Heart left ventricle (tissue), 16 donors: Measurements from ENCODE around the gene SLC39A9. TPM values are rescaled to one million over a fixed set of nuclear protein-coding genes. Genes with fewer than 3 reads are reported as not detected.
"Not testable (repeated sequence)": the region's sequence is repeated elsewhere in the genome, so short reads cannot be mapped to it uniquely, and the experiment has no call there.

Experiments
- ATAC-seq, 4 donors: fragments of 200-7000 bp; cut with Tn5 transposase; one replicate each; pipeline ENCODE4 v1.9.1; 2020 to 2022; ENCODE audit warnings: moderate library complexity in 4 of 4, mild to moderate bottlenecking in 3 of 4, moderate number of reproducible peaks in 1 of 4
- DNase-seq, 5 donors: peaks; one replicate each; pipeline ENCODE4 v3.0.0-alpha.2; 2020
- H3K27ac ChIP-seq, 12 donors: fragments of 200-600 bp; sonication (generic) in 4 of 12; one replicate each; pipeline versions ENCODE4 v1.5.0 to v1.8.0; 2016 to 2022; ENCODE audit warnings: mild to moderate bottlenecking in 2 of 12
- H3K27me3 ChIP-seq, 9 donors: fragments of 200-600 bp; sonication (generic) in 2 of 9; one replicate each; pipeline versions ENCODE4 v1.5.1 to v1.8.0; 2016 to 2022; ENCODE audit warnings: mild to moderate bottlenecking in 3 of 9
- H3K36me3 ChIP-seq, 9 donors: fragments of 200-600 bp; sonication (generic) in 2 of 9; one replicate each; pipeline versions ENCODE4 v1.5.0 to v1.8.0; 2018 to 2022; ENCODE audit warnings: mild to moderate bottlenecking in 2 of 9
- H3K4me1 ChIP-seq, 12 donors: fragments of 200-600 bp; sonication (generic) in 4 of 12; one replicate each; pipeline versions ENCODE4 v1.5.0 to v1.8.0; 2016 to 2022; ENCODE audit warnings: mild to moderate bottlenecking in 3 of 12
- H3K4me3 ChIP-seq, 12 donors: fragments of 200-600 bp; sonication (generic) in 4 of 12; one replicate each; pipeline versions ENCODE4 v1.5.0 to v1.8.0; 2017 to 2022; ENCODE audit warnings: mild to moderate bottlenecking in 9 of 12, moderate library complexity in 4 of 12
- H3K9me3 ChIP-seq, 12 donors: fragments of 200-600 bp; sonication (generic) in 4 of 12; one replicate each; pipeline versions ENCODE4 v1.5.0 to v1.8.0; 2016 to 2022; ENCODE audit warnings: mild to moderate bottlenecking in 1 of 12
- CTCF ChIP-seq, 12 donors: fragments of 200-600 bp; sonication (generic) in 4 of 12; IDR thresholded peaks; one replicate each; pipeline versions ENCODE4 v1.5.0 to v1.8.0; 2018 to 2022; ENCODE audit warnings: antibody characterized with exemption in 12 of 12, mild to moderate bottlenecking in 5 of 12
- POLR2A ChIP-seq, 2 donors: fragments of 450-650 bp; IDR thresholded peaks; one replicate each; pipeline ENCODE4 v1.6.1; 2017; ENCODE audit warnings: antibody characterized with exemption in 2 of 2, mild to moderate bottlenecking in 2 of 2, moderate library complexity in 2 of 2
- WGBS, 4 donors: extraction: QIAGEN DNeasy Blood & Tissue Kit in 2 of 4; methylation state at CpG; one replicate each; pipeline versions ENCODE4 v1.1.5 to v1.1.7; 2013 to 2018; 5-methylcytosine and 5-hydroxymethylcytosine counted together
- intact Hi-C, 10 donors: fragments of 100-400 bp; cut with DNase I; formaldehyde crosslinking; loops; one replicate each; pipeline versions ENCODE4 v1.11.1 to v1.14.2; 2022
- polyA plus RNA-seq, 2 donors: library from polyadenylated mRNA; stranded (reverse); fragments of 200-250 nt; gene quantifications; one replicate each; pipeline ENCODE4 v1.2.3, GENCODE V29; 2013
- total RNA-seq, 9 donors: library from RNA; depleted of rRNA in 2 of 9; stranded (reverse); fragments of >200 nt in 2 of 9; fragmentation: NEBNext Ultra II Directional in 3 of 9; extraction: Animal tissue kit (Norgen Biotek cat#: 25700) in 3 of 9; gene quantifications; one replicate each; pipeline versions ENCODE4 v1.1.0 to v1.2.4, GENCODE V29; 2016 to 2023
- donor health status: ischemic (EF 13 %, LVEDD 7.1; RV severe dilation, severe dysfunction).
- donor health status: healthy with polysubstance abuse.
- donor health status: DM: no; HTN: yes; CAD: no.
- donor health status: DM: no; HTN: no; CAD: no.
- donor health status: ischemic (EF 25% LVEDD 6.9; RV normal size, moderate dysfunction).
- donor health status: ischemic (EF 25% LVEDD 5.7; RV mildly dilated, moderate dysfunction).
- donor health status: healthy.
- donor health status: DM: yes; HTN: yes; CAD: no.
- donor health status: ischemic (EF 35%, LVEDD 5.7; RV mildly dilated, moderate dysfunction).
- donor health status: nonischemic (EF 11% LVEDD 7.7; RV severe dilation, severe dysfunction).
- donor health status: DM: yes; HTN: yes; CAD: no.
- donor health status: PGD.
- donor health status: ischemic (EF 29% LVEDD 5.4; RV normal size, mild dysfunction).
- donor health status: nonischemic (EF 23%, LVEDD 6.1; RV moderate dilation, normal function).

Gene SLC39A9
- total and polyA plus RNA-seq, 11 donors = 7.2 to 37.5 (median 25.5) TPM

GRCh38 chr14:69375722-69376121 lies 22.8 kb upstream of the SLC39A9 start:
- 94 to 99% (median 96%) methylated on average over 5 of the region's 5 CpGs for WGBS, 4 donors

GRCh38 chr14:69376439-69376838 lies 22.1 kb upstream of the SLC39A9 start:
- peak in 2 of 4 donors; percentile 28 to 53 for ATAC-seq
- H3K9me3 ChIP-seq = peaks cover 0 to 12% (median 0%) of the 10 kb centered on the region in 12 donors
- H3K27me3 ChIP-seq = no peaks in the 10 kb centered on the region
- no peak overlapping the region for H3K4me3 ChIP-seq
- TF ChIP-seq CTCF (IDR thresholded peaks at IDR 0.05) = no peak
- TF ChIP-seq POLR2A (IDR thresholded peaks at IDR 0.05) = no peak
- H3K36me3 ChIP-seq = peaks cover 0 to 65% (median 48%) of the 10 kb centered on the region in 9 donors
- peaks cover 0 to 10% (median 1%) of the 10 kb centered on the region in 12 donors for H3K4me1 ChIP-seq
- DNase-seq = no peak
- H3K27ac ChIP-seq = no peak overlapping the region
- intact Hi-C loops = loop anchor here in 1 of 10 donors (10.0 kb wide), 1 partner anchor 88 kb away; no protein-coding TSS in a partner anchor

More at GRCh38 chr14:69375722-69376121, 22.8 kb upstream of the SLC39A9 start:
- Histone ChIP-seq H3K9me3 (peaks cover 0 to 12% (median 0%) of the 10 kb centered on the region in 12 donors), H3K27me3 (no peaks in the 10 kb centered on the region), H3K4me1 (peaks cover 0 to 3% (median 0%) of the 10 kb centered on the region in 12 donors), H3K36me3 (peaks cover 0 to 58% (median 41%) of the 10 kb centered on the region in 9 donors), H3K4me3 (no peak overlapping the region), H3K27ac (no peak overlapping the region)
- TF ChIP-seq POLR2A (IDR thresholded peaks at IDR 0.05) (no peak), CTCF (IDR thresholded peaks at IDR 0.05) (no peak)
- ATAC-seq = no peak
- no peak for DNase-seq
- intact Hi-C loops = loop anchor here in 1 of 10 donors (10.0 kb wide), 1 partner anchor 89 kb away; no protein-coding TSS in a partner anchor

GRCh38 chr14:69378274-69378673 lies 20.2 kb upstream of the SLC39A9 start:
- ATAC-seq = no peak
- Histone ChIP-seq H3K36me3 (peaks cover 0 to 68% (median 58%) of the 10 kb centered on the region in 9 donors), H3K9me3 (peaks cover 0 to 12% (median 0%) of the 10 kb centered on the region in 12 donors), H3K27ac (no peak overlapping the region), H3K4me1 (peaks cover 0 to 10% (median 1%) of the 10 kb centered on the region in 12 donors), H3K4me3 (no peak overlapping the region), H3K27me3 (no peaks in the 10 kb centered on the region)
- intact Hi-C loops = loop anchor here in 1 of 10 donors (10.0 kb wide), 1 partner anchor 87 kb away; no protein-coding TSS in a partner anchor
- 94 to 99% (median 97%) methylated on average over 2 of the region's 2 CpGs for WGBS, 4 donors
- TF ChIP-seq CTCF (IDR thresholded peaks at IDR 0.05) (no peak), POLR2A (IDR thresholded peaks at IDR 0.05) (no peak)
- no peak for DNase-seq

- ATAC-seq = no peak
- Histone ChIP-seq H3K9me3 (no peaks in the 10 kb centered on the region), H3K4me3 (no peak overlapping the region), H3K4me1 (peaks cover 0 to 18% (median 10%) of the 10 kb centered on the region in 12 donors), H3K27me3 (no peaks in the 10 kb centered on the region), H3K27ac (no peak overlapping the region), H3K36me3 (peaks cover 0 to 97% (median 72%) of the 10 kb centered on the region in 9 donors)
- intact Hi-C loops = no loop called here
- DNase-seq = no peak
- 94 to 98% (median 96%) methylated on average over 3 of the region's 3 CpGs for WGBS, 4 donors
- TF ChIP-seq POLR2A (IDR thresholded peaks at IDR 0.05) = no peak
- TF ChIP-seq CTCF (IDR thresholded peaks at IDR 0.05) = no peak
Observed at GRCh38 chr14:69387311-69387710, 11.2 kb upstream of the SLC39A9 start.

GRCh38 chr14:69391400-69391799 lies 7.1 kb upstream of the SLC39A9 start:
- ATAC-seq = peak in 1 of 4 donors; percentile 44
- peaks cover 0 to 98% (median 88%) of the 10 kb centered on the region in 9 donors for H3K36me3 ChIP-seq
- not testable (repeated sequence) for H3K4me3 ChIP-seq, H3K9me3 ChIP-seq, H3K27ac ChIP-seq, H3K27me3 ChIP-seq
- DNase-seq = peak in 1 of 5 donors; percentile 38
- intact Hi-C loops = loop anchor here in 1 of 10 donors (10.0 kb wide), 1 partner anchor 257 kb away; no protein-coding TSS in a partner anchor
- 73 to 84% (median 80%) methylated on average over 8 of the region's 8 CpGs for WGBS, 4 donors
- peaks cover 0 to 30% (median 16%) of the 10 kb centered on the region in 12 donors for H3K4me1 ChIP-seq
